GM12892 (cell line): ENCODE data around the gene CAMK1D.

ENCODE experiments used
- DNase-seq: peaks from one replicate; pipeline ENCODE4 v3.0.0; 2011; ENCODE audit not compliant: insufficient read length
- FAIRE-seq: peaks from 2 replicates; lab custom pipeline; 2011; peaks lifted over from hg19 to GRCh38; lab: Jason Lieb, UNC
- POLR2A ChIP-seq: IDR thresholded peaks from 2 replicates; pipeline ENCODE4 v1.6.1; 2011; ENCODE audit warnings: low read depth, low read length, control low read depth
- POLR2AphosphoS5 ChIP-seq: IDR thresholded peaks from 2 replicates; pipeline ENCODE4 v1.6.1; 2011; ENCODE audit warnings: low read depth, low read length, control low read depth
- TAF1 ChIP-seq: IDR thresholded peaks from 2 replicates; pipeline ENCODE4 v1.6.1; 2011; ENCODE audit warnings: low read depth, mild to moderate bottlenecking, control low read depth, low read length, borderline replicate concordance

CAMK1D gene

DNA sequence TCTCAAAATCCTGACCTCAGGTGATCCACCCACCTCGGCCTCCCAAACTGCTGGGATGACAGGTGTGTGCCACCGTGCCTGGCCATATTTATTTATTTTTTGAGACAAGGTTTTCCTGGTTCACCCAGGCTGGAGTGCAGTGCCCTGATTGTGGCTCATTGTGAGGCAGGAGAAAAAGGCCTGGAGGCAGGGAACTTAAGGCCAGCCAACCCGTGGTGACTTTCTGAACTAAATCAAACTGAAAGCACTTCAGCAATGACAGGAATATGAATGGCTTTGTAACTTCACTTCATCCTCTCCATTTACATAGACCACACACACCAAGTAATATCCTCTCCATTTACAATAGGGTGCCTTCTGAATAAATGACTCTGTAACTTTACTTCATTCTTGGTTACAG is 527.8 kb downstream of the CAMK1D start:
- no peak for TF ChIP-seq TAF1
- no peak for TF ChIP-seq POLR2AphosphoS5
- TF ChIP-seq POLR2A, result no peak
- DNase-seq (no peak), FAIRE-seq (no peak)

DNA sequence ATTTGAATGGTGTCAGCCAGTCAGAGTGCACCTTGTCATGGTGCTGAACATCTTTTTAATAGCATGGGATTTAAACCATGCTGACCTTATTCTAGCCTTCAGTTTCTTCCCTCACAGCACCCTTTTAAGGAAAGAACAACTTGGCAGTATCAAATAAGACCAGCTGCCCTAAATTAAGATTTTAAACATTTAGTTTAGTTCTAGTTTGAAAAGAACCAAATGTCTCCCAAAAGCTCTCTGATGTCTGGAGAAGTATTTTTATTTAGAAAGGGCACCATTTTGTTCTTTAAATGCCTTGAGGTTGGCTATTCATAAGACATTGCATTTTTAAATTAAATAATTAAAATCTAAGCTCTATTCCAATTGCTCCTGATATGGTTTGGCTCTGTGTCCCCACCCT is 531.1 kb downstream of the CAMK1D start:
- no peak for DNase-seq
- TF ChIP-seq TAF1 (no peak), POLR2AphosphoS5 (no peak), POLR2A (no peak)
- FAIRE-seq, result no peak

DNA sequence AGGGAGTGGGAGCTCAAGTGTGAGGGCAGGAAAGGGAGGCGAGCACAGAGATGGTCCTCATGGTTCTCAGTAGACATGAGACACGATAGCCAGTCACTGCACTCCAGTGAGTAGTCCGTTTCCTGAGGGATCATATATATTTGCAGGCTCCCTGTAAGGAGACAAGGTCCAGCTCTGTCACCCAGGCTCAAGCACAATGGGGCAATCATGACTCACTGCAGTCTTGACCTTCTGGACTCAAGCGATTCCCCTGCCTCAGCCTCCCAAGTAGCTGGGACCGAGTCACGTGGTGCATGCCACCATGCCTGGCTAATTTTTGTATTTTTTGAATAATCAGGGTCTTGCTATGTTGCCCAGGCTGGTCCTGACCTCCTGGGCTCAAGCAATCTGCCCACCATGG is 535.5 kb downstream of the CAMK1D start:
- TF ChIP-seq POLR2AphosphoS5, result no peak
- no peak for TF ChIP-seq TAF1
- no peak for TF ChIP-seq POLR2A
- no peak for FAIRE-seq

More for the DNA sequence above, 535.5 kb downstream of the CAMK1D start:
- no peak for DNase-seq
